Thyroid gland (tissue), 4 donors: ENCODE results near the gene COL24A1. TPM values are rescaled to one million over a fixed set of nuclear protein-coding genes. Genes with fewer than 3 reads are reported as not detected.
"Not testable (repeated sequence)": the region's sequence is repeated elsewhere in the genome, so short reads cannot be mapped to it uniquely, and the experiment has no call there.

ENCODE experiments used
- DNase-seq, 2 donors: peaks; one replicate each; pipeline ENCODE4 v3.0.0-alpha.2; 2019
- H3K27ac ChIP-seq, 3 donors: fragments of 200-600 bp; sonication (generic); 1 replicate in 2 of 3; 2 replicates in 1 of 3; pipeline ENCODE4 v1.5.1; 2016 to 2019; ENCODE audit warnings: mild to moderate bottlenecking in 1 of 3, moderate library complexity in 1 of 3
- H3K27me3 ChIP-seq: fragments of 200-600 bp; sonication (generic); one replicate; pipeline ENCODE4 v1.5.1; 2019
- H3K36me3 ChIP-seq, 2 donors: fragments of 200-600 bp; sonication (generic); one replicate each; pipeline ENCODE4 v1.5.1; 2016 to 2019
- H3K4me1 ChIP-seq, 2 donors: fragments of 200-600 bp; sonication (generic); one replicate each; pipeline ENCODE4 v1.5.1; 2017 to 2019
- H3K4me3 ChIP-seq, 3 donors: fragments of 200-600 bp; sonication (generic); replicated peaks in 1 of 3; 1 replicate in 2 of 3; 2 replicates in 1 of 3; pipeline ENCODE4 v1.5.1; 2016; ENCODE audit warnings: mild to moderate bottlenecking in 1 of 3
- H3K9me3 ChIP-seq: fragments of 200-600 bp; sonication (generic); one replicate; pipeline ENCODE4 v1.5.1; 2017
- CTCF ChIP-seq, 6 experiments: fragments of 200-600 bp in 3 of 6; fragments of 450-650 bp in 3 of 6; sonication (generic) in 3 of 6; IDR thresholded peaks; one replicate each; pipeline ENCODE4 v1.5.1; 2016 to 2019; ENCODE audit warnings: antibody characterized with exemption in 6 of 6, mild to moderate bottlenecking in 2 of 6, inconsistent platforms in 1 of 6, moderate library complexity in 1 of 6
- POLR2A ChIP-seq, 2 donors: fragments of 450-650 bp; IDR thresholded peaks; one replicate each; pipeline ENCODE4 v1.6.1; 2017; ENCODE audit warnings: antibody characterized with exemption in 2 of 2, mild to moderate bottlenecking in 2 of 2, moderate library complexity in 1 of 2
- WGBS, 2 donors: methylation state at CpG; one replicate each; pipeline ENCODE4 v1.1.5; 2017; 5-methylcytosine and 5-hydroxymethylcytosine counted together
- intact Hi-C: fragments of 100-400 bp; cut with DNase I; formaldehyde crosslinking; loops from one replicate; pipeline ENCODE4 v1.15.1; 2023
- total RNA-seq, 4 donors: library from RNA; depleted of rRNA; stranded (reverse); fragments of >200 nt; gene quantifications; one replicate each; pipeline ENCODE4 v1.2.3, GENCODE V29; 2016

Gene COL24A1
- total RNA-seq, 4 donors from 2014 or later: 0.27 to 0.89 (median 0.46) TPM

- 76 to 82% methylated on average over 1 of the region's 1 CpG for WGBS, 2 donors
- intact Hi-C loops: no loop called here
- no peak for DNase-seq
- Histone ChIP-seq H3K4me3 (no peak overlapping the region), H3K4me1 (no peaks in the 10 kb centered on the region), H3K27ac (no peak overlapping the region), H3K36me3 (no peaks in the 10 kb centered on the region), H3K9me3 (no peaks in the 10 kb centered on the region), H3K27me3 (no peaks in the 10 kb centered on the region)
- TF ChIP-seq CTCF (IDR thresholded peaks at IDR 0.05) (no peak), POLR2A (IDR thresholded peaks at IDR 0.05) (no peak)
Observed at GRCh38 chr1:85865213-85865612, 291.4 kb downstream of the COL24A1 start.

- Histone ChIP-seq H3K4me1 (no peaks in the 10 kb centered on the region), H3K27ac (no peak overlapping the region), H3K36me3 (no peaks in the 10 kb centered on the region), H3K9me3 (no peaks in the 10 kb centered on the region), H3K4me3 (no peak overlapping the region), H3K27me3 (no peaks in the 10 kb centered on the region)
- WGBS, 2 donors: 86 to 97% methylated on average over 1 of the region's 1 CpG
- intact Hi-C loops: no loop called here
- TF ChIP-seq CTCF (IDR thresholded peaks at IDR 0.05): no peak
- TF ChIP-seq POLR2A (IDR thresholded peaks at IDR 0.05): no peak
- DNase-seq: no peak
Observed at GRCh38 chr1:85864727-85865126, 291.8 kb downstream of the COL24A1 start.

- intact Hi-C loops, H3K9me3 ChIP-seq, H3K4me1 ChIP-seq, H3K4me3 ChIP-seq, DNase-seq, H3K27ac ChIP-seq, H3K36me3 ChIP-seq, H3K27me3 ChIP-seq: not testable (repeated sequence)
- 86 to 92% methylated on average over 1 of the region's 1 CpG for WGBS, 2 donors
Observed at GRCh38 chr1:85863639-85864038, 292.9 kb downstream of the COL24A1 start.

- no peaks in the 10 kb centered on the region for H3K27me3 ChIP-seq
- WGBS, 2 donors: 39 to 50% methylated on average over 1 of the region's 1 CpG
- H3K9me3 ChIP-seq: no peaks in the 10 kb centered on the region
- intact Hi-C loops: no loop called here
- H3K36me3 ChIP-seq: no peaks in the 10 kb centered on the region
- TF ChIP-seq CTCF (IDR thresholded peaks at IDR 0.05) (no peak), POLR2A (IDR thresholded peaks at IDR 0.05) (no peak)
- no peak overlapping the region for H3K4me3 ChIP-seq
- no peaks in the 10 kb centered on the region for H3K4me1 ChIP-seq
- H3K27ac ChIP-seq: no peak overlapping the region
- DNase-seq: no peak
Observed at GRCh38 chr1:85862456-85862855, 294.1 kb downstream of the COL24A1 start.

- intact Hi-C loops: no loop called here
- no peaks in the 10 kb centered on the region for H3K4me1 ChIP-seq
- no peak for DNase-seq
- TF ChIP-seq POLR2A (IDR thresholded peaks at IDR 0.05) (no peak), CTCF (IDR thresholded peaks at IDR 0.05) (no peak)
- H3K36me3 ChIP-seq: no peaks in the 10 kb centered on the region
- no peak overlapping the region for H3K4me3 ChIP-seq
- H3K27ac ChIP-seq: no peak overlapping the region
- H3K9me3 ChIP-seq: no peaks in the 10 kb centered on the region
- H3K27me3 ChIP-seq: no peaks in the 10 kb centered on the region
Observed at GRCh38 chr1:85857991-85858390, 298.6 kb downstream of the COL24A1 start.

GRCh38 chr1:85850238-85850637 is 306.3 kb downstream of the COL24A1 start:
- Histone ChIP-seq H3K4me3 (no peak overlapping the region), H3K9me3 (no peaks in the 10 kb centered on the region), H3K36me3 (no peaks in the 10 kb centered on the region), H3K27me3 (no peaks in the 10 kb centered on the region), H3K27ac (no peak overlapping the region), H3K4me1 (no peaks in the 10 kb centered on the region)
- 57 to 62% methylated on average over 2 of the region's 2 CpGs for WGBS, 2 donors
- TF ChIP-seq CTCF (IDR thresholded peaks at IDR 0.05): no peak
- DNase-seq: no peak
- intact Hi-C loops: no loop called here
